ENCODE results near the gene TRPM4. TPM values are rescaled to one million over a fixed set of nuclear protein-coding genes. Genes with fewer than 3 reads are reported as not detected.

The TRPM4 gene
- total RNA-seq, 4 donors from 2014 or later = 45.2 to 87.6 (median 62.4) TPM

DNA sequence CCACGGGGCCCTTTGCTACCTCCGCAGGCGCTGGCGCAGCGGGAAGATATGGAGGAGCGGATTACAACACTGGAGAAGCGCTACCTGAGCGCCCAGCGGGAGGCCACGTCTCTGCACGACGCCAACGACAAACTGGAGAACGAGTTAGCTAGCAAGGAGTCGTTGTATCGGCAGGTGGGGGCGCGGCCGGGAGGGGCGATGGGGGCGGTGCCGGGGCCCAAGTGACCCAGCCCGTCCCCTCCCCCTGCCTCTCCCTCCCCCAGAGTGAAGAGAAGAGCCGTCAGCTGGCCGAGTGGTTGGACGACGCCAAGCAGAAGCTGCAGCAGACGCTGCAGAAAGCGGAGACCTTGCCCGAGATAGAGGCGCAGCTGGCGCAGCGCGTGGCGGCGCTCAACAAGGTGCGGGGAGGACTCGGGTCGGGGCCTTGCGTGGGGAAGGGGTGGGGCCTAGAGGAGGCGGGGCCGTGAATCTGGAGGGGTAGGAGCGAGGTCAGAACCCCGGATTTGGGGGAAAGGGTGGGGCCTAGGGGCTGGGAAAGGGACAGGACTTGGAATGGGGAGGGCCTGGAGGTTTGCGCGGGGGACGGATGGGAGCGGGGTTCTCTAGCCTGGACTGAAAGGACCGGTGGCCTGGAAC is 24.5 kb upstream of the TRPM4 start:
- no peaks in the 10 kb centered on the region for H3K36me3 ChIP-seq
- no peaks in the 10 kb centered on the region for H3K9me3 ChIP-seq
- H3K4me1 ChIP-seq = peaks cover 37% of the 10 kb centered on the region
- WGBS = 50% methylated on average over 46 of the region's 49 CpGs
- no peak overlapping the region for H3K27ac ChIP-seq
- peak overlapping the region; percentile 33 for H3K4me3 ChIP-seq
- no peaks in the 10 kb centered on the region for H3K27me3 ChIP-seq
- DNase-seq (ENCODE audit: low spot score in 2 of 2) = no peak
- no peak for TF ChIP-seq POLR2A (IDR thresholded peaks at IDR 0.05)
- TF ChIP-seq POLR2AphosphoS5 (IDR thresholded peaks at IDR 0.05) = no peak
- TF ChIP-seq, protein P1, sequence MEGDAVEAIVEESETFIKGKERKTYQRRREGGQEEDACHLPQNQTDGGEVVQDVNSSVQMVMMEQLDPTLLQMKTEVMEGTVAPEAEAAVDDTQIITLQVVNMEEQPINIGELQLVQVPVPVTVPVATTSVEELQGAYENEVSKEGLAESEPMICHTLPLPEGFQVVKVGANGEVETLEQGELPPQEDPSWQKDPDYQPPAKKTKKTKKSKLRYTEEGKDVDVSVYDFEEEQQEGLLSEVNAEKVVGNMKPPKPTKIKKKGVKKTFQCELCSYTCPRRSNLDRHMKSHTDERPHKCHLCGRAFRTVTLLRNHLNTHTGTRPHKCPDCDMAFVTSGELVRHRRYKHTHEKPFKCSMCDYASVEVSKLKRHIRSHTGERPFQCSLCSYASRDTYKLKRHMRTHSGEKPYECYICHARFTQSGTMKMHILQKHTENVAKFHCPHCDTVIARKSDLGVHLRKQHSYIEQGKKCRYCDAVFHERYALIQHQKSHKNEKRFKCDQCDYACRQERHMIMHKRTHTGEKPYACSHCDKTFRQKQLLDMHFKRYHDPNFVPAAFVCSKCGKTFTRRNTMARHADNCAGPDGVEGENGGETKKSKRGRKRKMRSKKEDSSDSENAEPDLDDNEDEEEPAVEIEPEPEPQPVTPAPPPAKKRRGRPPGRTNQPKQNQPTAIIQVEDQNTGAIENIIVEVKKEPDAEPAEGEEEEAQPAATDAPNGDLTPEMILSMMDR (IDR thresholded peaks at IDR 0.05) = no peak
- TF ChIP-seq EP300 (IDR thresholded peaks at IDR 0.05) = no peak

DNA sequence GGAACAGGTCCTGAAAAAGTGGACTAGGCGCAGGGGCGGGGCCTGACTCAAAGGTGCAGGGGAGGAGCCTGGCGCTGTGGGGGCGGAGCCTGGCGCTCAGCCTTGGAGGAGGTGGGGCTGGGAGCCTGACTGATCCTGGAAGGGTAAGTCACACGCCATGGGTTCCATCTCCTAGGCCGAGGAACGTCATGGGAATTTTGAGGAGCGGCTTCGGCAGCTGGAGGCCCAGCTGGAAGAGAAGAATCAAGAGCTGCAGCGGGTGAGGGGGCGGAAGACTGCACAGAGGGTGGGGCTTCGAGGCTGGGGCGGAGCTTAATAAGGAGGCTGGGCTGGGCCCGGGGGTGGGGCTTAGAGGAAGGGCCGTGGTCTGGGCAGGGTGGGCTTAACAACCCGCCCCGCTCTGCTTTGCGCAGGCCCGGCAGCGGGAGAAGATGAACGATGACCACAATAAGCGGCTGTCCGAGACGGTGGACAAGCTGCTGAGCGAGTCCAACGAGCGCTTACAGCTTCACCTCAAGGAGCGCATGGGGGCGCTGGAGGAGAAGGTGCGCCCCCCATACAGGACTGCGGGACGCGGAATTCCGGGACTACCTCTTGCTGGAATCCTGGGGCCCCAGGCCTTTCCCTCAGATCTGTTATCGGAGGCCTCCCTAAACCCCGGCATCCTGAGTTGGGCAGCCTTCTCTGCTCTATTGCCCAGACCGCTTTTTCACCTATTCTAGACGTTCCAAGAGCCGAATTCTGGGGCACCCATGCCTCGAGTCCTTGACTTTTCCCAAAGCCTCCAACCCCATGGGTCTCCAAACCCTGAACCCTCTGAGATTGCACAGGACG is 23.8 kb upstream of the TRPM4 start:
- H3K27ac ChIP-seq = no peak overlapping the region
- peak overlapping the region; percentile 33 for H3K4me3 ChIP-seq
- WGBS = 54% methylated on average over 42 of the region's 42 CpGs
- H3K9me3 ChIP-seq = no peaks in the 10 kb centered on the region
- H3K27me3 ChIP-seq = no peaks in the 10 kb centered on the region
- no peaks in the 10 kb centered on the region for H3K36me3 ChIP-seq
- H3K4me1 ChIP-seq = peaks cover 31% of the 10 kb centered on the region
- no peak for DNase-seq (ENCODE audit: low spot score in 2 of 2)
- TF ChIP-seq POLR2AphosphoS5 (IDR thresholded peaks at IDR 0.05) = no peak
- TF ChIP-seq EP300 (IDR thresholded peaks at IDR 0.05) = no peak
- TF ChIP-seq, protein P1 (IDR thresholded peaks at IDR 0.05) = no peak
- TF ChIP-seq POLR2A (IDR thresholded peaks at IDR 0.05) = no peak

DNA sequence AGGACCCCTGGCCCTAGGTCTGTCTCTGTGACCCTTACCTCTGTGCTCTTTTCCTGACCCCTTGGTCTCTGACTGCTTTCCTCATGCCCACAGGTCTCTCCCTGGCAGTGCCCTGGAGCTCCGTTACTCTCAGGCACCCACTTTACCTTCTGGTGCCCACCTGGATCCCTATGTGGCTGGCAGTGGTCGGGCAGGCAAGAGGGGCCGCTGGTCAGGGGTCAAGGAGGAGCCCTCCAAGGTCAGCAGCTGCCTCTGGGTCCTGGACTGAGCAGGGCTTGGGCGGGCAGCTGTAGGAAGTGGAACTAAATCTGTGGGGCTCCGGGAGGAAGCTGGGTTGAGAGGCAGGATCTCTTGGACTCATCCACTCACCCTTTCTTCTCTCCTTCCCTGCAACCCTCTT is 21.9 kb upstream of the TRPM4 start:
- no peak for DNase-seq (ENCODE audit: low spot score in 2 of 2)
- WGBS = 81% methylated on average over 3 of the region's 5 CpGs
- Histone ChIP-seq H3K4me1 (peaks cover 27% of the 10 kb centered on the region), H3K27ac (no peak overlapping the region), H3K36me3 (no peaks in the 10 kb centered on the region), H3K4me3 (no peak overlapping the region), H3K27me3 (no peaks in the 10 kb centered on the region), H3K9me3 (no peaks in the 10 kb centered on the region)
- TF ChIP-seq POLR2A (IDR thresholded peaks at IDR 0.05) (no peak), POLR2AphosphoS5 (IDR thresholded peaks at IDR 0.05) (no peak)
- TF ChIP-seq, protein P1 (IDR thresholded peaks at IDR 0.05) = no peak

DNA sequence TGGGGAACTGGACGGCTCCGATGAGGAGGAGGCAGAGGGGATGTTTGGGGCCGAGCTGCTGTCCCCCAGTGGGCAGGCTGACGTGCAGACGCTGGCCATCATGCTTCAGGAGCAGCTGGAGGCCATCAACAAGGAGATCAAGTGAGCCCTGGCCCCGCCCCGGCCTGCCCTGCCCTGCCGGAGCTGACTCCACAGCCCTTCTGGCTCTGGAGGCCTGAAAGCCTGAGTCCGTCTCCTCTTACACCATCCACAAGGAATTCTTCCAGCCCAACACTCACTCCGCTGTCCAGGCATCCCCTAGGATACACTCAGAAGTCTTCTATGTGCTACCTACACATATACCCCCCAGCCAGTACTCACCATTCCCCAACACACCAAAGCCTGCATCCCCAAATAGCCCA is 20.8 kb upstream of the TRPM4 start:
- DNase-seq (ENCODE audit: low spot score in 2 of 2) = no peak
- Histone ChIP-seq H3K36me3 (no peaks in the 10 kb centered on the region), H3K27me3 (no peaks in the 10 kb centered on the region), H3K4me3 (no peak overlapping the region), H3K27ac (no peak overlapping the region), H3K9me3 (no peaks in the 10 kb centered on the region), H3K4me1 (peaks cover 27% of the 10 kb centered on the region)
- 88% methylated on average over 10 of the region's 10 CpGs for WGBS
- TF ChIP-seq POLR2A (IDR thresholded peaks at IDR 0.05) = no peak
- no peak for TF ChIP-seq POLR2AphosphoS5 (IDR thresholded peaks at IDR 0.05)
- TF ChIP-seq, protein P1 (IDR thresholded peaks at IDR 0.05) = no peak
- no peak for TF ChIP-seq EP300 (IDR thresholded peaks at IDR 0.05)

DNA sequence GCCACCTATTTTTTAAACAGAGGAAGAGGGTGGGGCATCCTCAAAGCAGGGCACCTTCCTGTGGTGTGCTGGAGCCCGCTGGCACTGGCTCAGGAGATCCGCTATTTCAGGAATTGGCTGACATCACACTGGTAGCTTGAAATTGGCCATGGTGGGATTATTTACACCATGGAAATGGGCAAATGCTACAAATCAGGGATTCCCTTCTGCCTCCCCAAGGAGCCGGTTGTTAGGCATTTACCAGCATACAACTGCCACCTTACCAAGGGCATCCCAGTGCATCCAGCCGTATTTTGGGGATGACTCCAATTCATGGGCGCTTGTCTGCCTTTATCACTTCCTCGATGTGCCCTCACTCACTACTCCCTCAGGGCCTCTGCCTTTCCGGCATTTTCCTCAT is 16.6 kb upstream of the TRPM4 start:
- Histone ChIP-seq H3K27ac (no peak overlapping the region), H3K36me3 (no peaks in the 10 kb centered on the region), H3K4me3 (no peak overlapping the region), H3K27me3 (no peaks in the 10 kb centered on the region), H3K9me3 (no peaks in the 10 kb centered on the region), H3K4me1 (peaks cover 25% of the 10 kb centered on the region)
- WGBS = 85% methylated on average over 5 of the region's 7 CpGs
- TF ChIP-seq POLR2A (IDR thresholded peaks at IDR 0.05) = no peak
- TF ChIP-seq EP300 (IDR thresholded peaks at IDR 0.05) = no peak
- TF ChIP-seq POLR2AphosphoS5 (IDR thresholded peaks at IDR 0.05) = no peak
- TF ChIP-seq, protein P1 (IDR thresholded peaks at IDR 0.05) = no peak
- DNase-seq (ENCODE audit: low spot score in 2 of 2) = no peak

Data from suprapubic skin (tissue), 4 donors.